Glutamatergic neuron (in vitro differentiated cells): ENCODE data around the gene MINK1. TPM values are rescaled to one million over a fixed set of nuclear protein-coding genes. Genes with fewer than 3 reads are reported as not detected.
A peak's percentile ranks its signal among the peaks of the same experiment; 100 is the strongest.

Experiments used
- DNase-seq: peaks from one replicate; pipeline ENCODE4 v3.0.0; 2022
- H3K27ac Mint-ChIP-seq: one replicate; pipeline ENCODE4 v1.8.0; 2020; ENCODE audit warnings: mild to moderate bottlenecking, mixed read lengths, inconsistent platforms; ENCODE audit not compliant: unreplicated experiment
- H3K27me3 Mint-ChIP-seq: one replicate; pipeline ENCODE4 v1.8.0; 2020; ENCODE audit warnings: mild to moderate bottlenecking, moderate library complexity, mixed read lengths, inconsistent platforms; ENCODE audit not compliant: unreplicated experiment
- H3K36me3 Mint-ChIP-seq: one replicate; pipeline ENCODE4 v1.8.0; 2020; ENCODE audit warnings: mild to moderate bottlenecking, mixed read lengths, inconsistent platforms; ENCODE audit not compliant: unreplicated experiment
- H3K4me1 Mint-ChIP-seq: one replicate; pipeline ENCODE4 v1.8.0; 2020; ENCODE audit warnings: mild to moderate bottlenecking, low read depth, mixed read lengths, inconsistent platforms; ENCODE audit not compliant: unreplicated experiment
- H3K4me3 Mint-ChIP-seq: one replicate; pipeline ENCODE4 v1.8.0; 2020; ENCODE audit warnings: mild to moderate bottlenecking, mixed read lengths, inconsistent platforms; ENCODE audit not compliant: unreplicated experiment
- H3K9me3 Mint-ChIP-seq: one replicate; pipeline ENCODE4 v1.8.0; 2020; ENCODE audit warnings: mild to moderate bottlenecking, moderate library complexity, mixed read lengths, inconsistent platforms; ENCODE audit not compliant: unreplicated experiment
- CTCF ChIP-seq: fragments of 200-600 bp; sonication (generic); IDR thresholded peaks from one replicate; pipeline ENCODE4 v1.5.0; 2021; ENCODE audit not compliant: partially characterized antibody, unreplicated experiment
- total RNA-seq: library from RNA; stranded (reverse); fragmentation: NEBNext Ultra II Directional; extraction: Animal tissue kit (Norgen Biotek cat#: 25700); gene quantifications from one replicate; pipeline ENCODE4 v1.2.1, GENCODE V29; 2021; ENCODE audit not compliant: unreplicated experiment

Gene MINK1
- total RNA-seq, 1 donor from 2014 or later = 130 TPM

- Mint-ChIP-seq H3K36me3 (peaks cover 11% of the 10 kb centered on the region), H3K27ac (no peak overlapping the region), H3K9me3 (peaks cover 9% of the 10 kb centered on the region), H3K4me1 (peaks cover 7% of the 10 kb centered on the region), H3K4me3 (no peak overlapping the region), H3K27me3 (peaks cover 22% of the 10 kb centered on the region)
- DNase-seq = no peak
- no peak for TF ChIP-seq CTCF
Measured at GRCh38 chr17:4810696-4811290, 22.3 kb upstream of the MINK1 start.

DNA sequence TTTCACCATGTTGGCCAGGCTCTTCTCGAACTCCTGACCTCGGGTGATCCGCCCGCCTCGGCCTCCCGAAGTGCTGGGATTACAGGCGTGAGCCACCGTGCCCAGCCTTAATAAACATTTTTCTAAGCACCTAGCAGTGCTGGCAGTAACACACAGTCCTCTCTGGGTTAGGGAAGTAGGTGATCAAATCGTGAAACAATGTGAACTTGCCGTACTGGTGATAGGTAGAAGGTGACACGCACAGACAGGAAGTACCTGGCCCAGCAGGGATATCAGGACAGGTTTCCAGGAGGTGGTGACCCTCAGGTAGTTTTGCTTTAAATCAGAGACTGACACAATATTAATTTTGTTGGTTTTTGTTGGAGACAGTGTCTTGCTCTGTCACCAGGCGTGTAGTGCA, 21.7 kb upstream of the MINK1 start:
- Mint-ChIP-seq H3K27ac (no peak overlapping the region), H3K27me3 (peaks cover 18% of the 10 kb centered on the region), H3K4me3 (no peak overlapping the region), H3K36me3 (peaks cover 11% of the 10 kb centered on the region), H3K4me1 (peaks cover 7% of the 10 kb centered on the region), H3K9me3 (peaks cover 5% of the 10 kb centered on the region)
- DNase-seq = no peak
- TF ChIP-seq CTCF = no peak

GRCh38 chr17:4812690-4813089, 20.4 kb upstream of the MINK1 start:
- DNase-seq = no peak
- Mint-ChIP-seq H3K27me3 (peaks cover 14% of the 10 kb centered on the region), H3K4me3 (no peak overlapping the region), H3K36me3 (peaks cover 11% of the 10 kb centered on the region), H3K4me1 (peaks cover 7% of the 10 kb centered on the region), H3K27ac (no peak overlapping the region), H3K9me3 (peaks cover 5% of the 10 kb centered on the region)
- no peak for TF ChIP-seq CTCF

- no peak for DNase-seq
- Mint-ChIP-seq H3K27ac (no peak overlapping the region), H3K36me3 (peaks cover 6% of the 10 kb centered on the region), H3K9me3 (peaks cover 1% of the 10 kb centered on the region), H3K4me3 (peak overlapping the region; percentile 13), H3K27me3 (peaks cover 9% of the 10 kb centered on the region), H3K4me1 (peaks cover under 1% of the 10 kb centered on the region)
- TF ChIP-seq CTCF = peak; percentile 39
Measured at GRCh38 chr17:4815043-4815675, 18.0 kb upstream of the MINK1 start.

DNA sequence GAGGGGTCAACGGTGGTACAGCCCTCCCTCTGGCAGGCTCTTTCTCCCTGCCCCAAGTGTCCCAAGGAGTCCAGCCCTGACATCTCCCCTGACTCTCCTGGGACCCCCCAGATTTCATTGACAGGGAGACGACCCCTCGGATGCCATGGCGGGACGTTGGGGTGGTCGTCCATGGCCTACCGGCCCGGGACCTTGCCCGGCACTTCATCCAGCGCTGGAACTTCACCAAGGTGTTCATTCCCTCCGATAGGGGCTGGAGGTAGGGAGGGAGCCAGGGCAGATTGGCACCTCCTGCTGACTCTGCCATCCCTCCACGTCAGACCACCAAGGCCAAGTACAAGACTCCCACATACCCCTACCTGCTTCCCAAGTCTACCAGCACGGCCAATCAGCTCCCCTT, 16.3 kb upstream of the MINK1 start:
- H3K9me3 Mint-ChIP-seq = peaks cover 1% of the 10 kb centered on the region

More for the DNA sequence above, 16.3 kb upstream of the MINK1 start:
- peaks cover 6% of the 10 kb centered on the region for H3K27me3 Mint-ChIP-seq
- H3K27ac Mint-ChIP-seq = no peak overlapping the region
- H3K4me3 Mint-ChIP-seq = no peak overlapping the region
- DNase-seq = no peak
- H3K36me3 Mint-ChIP-seq = no peaks in the 10 kb centered on the region
- no peaks in the 10 kb centered on the region for H3K4me1 Mint-ChIP-seq
- TF ChIP-seq CTCF = no peak
